Glutamatergic neuron (in vitro differentiated cells): ENCODE measurements around the gene NFATC2. TPM values are rescaled to one million over a fixed set of nuclear protein-coding genes. Genes with fewer than 3 reads are reported as not detected.

Source experiments
- DNase-seq: peaks from one replicate; pipeline ENCODE4 v3.0.0; 2022
- H3K27ac Mint-ChIP-seq: one replicate; pipeline ENCODE4 v1.8.0; 2020; ENCODE audit warnings: mild to moderate bottlenecking, mixed read lengths, inconsistent platforms; ENCODE audit not compliant: unreplicated experiment
- H3K27me3 Mint-ChIP-seq: one replicate; pipeline ENCODE4 v1.8.0; 2020; ENCODE audit warnings: mild to moderate bottlenecking, moderate library complexity, mixed read lengths, inconsistent platforms; ENCODE audit not compliant: unreplicated experiment
- H3K36me3 Mint-ChIP-seq: one replicate; pipeline ENCODE4 v1.8.0; 2020; ENCODE audit warnings: mild to moderate bottlenecking, mixed read lengths, inconsistent platforms; ENCODE audit not compliant: unreplicated experiment
- H3K4me1 Mint-ChIP-seq: one replicate; pipeline ENCODE4 v1.8.0; 2020; ENCODE audit warnings: mild to moderate bottlenecking, low read depth, mixed read lengths, inconsistent platforms; ENCODE audit not compliant: unreplicated experiment
- H3K4me3 Mint-ChIP-seq: one replicate; pipeline ENCODE4 v1.8.0; 2020; ENCODE audit warnings: mild to moderate bottlenecking, mixed read lengths, inconsistent platforms; ENCODE audit not compliant: unreplicated experiment
- H3K9me3 Mint-ChIP-seq: one replicate; pipeline ENCODE4 v1.8.0; 2020; ENCODE audit warnings: mild to moderate bottlenecking, moderate library complexity, mixed read lengths, inconsistent platforms; ENCODE audit not compliant: unreplicated experiment
- total RNA-seq: library from RNA; stranded (reverse); fragmentation: NEBNext Ultra II Directional; extraction: Animal tissue kit (Norgen Biotek cat#: 25700); gene quantifications from one replicate; pipeline ENCODE4 v1.2.1, GENCODE V29; 2021; ENCODE audit not compliant: unreplicated experiment
- TF ChIP-seq, protein P1 (sequence below): fragments of 200-600 bp; sonication (generic); IDR thresholded peaks from one replicate; pipeline ENCODE4 v1.5.0; 2021; ENCODE audit not compliant: partially characterized antibody, unreplicated experiment

Gene NFATC2
- total RNA-seq, 1 donor from 2014 or later = not detected

DNA sequence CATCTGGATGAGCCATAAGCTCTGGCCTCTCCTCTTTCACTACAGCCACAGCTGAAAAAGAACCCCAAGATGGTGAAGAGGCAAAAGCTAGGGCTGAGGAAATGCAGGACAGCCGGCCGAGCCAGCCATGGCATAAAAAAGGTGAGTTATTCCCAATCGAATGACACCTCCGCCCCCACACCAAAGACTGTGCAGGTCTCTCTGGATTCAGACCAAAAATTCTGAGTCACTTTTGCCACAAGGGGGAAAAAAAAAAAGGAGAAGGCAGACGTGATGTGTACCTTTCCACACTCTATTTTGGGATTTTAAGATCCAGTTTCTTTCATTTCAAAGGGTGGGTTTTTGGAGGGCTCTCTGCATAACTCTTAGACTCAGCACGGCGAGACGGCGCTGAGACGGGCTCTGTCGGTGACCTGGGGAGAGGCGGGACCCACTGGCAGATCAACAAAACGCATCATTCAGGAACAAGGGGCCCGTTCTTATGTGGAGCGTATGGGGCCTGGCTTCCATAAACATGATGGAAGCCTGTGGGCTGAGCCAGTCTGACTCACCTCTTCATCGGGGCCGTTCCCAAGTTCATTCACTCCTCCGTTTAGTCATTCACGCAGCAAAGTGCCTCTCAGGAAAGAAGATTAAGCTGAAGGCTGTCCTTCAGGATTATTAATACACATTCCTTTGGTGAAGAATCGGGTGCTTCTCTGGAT is 54.8 kb downstream of the NFATC2 start:
- Mint-ChIP-seq H3K36me3 (no peaks in the 10 kb centered on the region), H3K27me3 (peaks cover 5% of the 10 kb centered on the region), H3K27ac (no peak overlapping the region), H3K9me3 (peaks cover 2% of the 10 kb centered on the region), H3K4me3 (no peak overlapping the region), H3K4me1 (peaks cover 13% of the 10 kb centered on the region)
- no peak for DNase-seq
- TF ChIP-seq, protein P1, sequence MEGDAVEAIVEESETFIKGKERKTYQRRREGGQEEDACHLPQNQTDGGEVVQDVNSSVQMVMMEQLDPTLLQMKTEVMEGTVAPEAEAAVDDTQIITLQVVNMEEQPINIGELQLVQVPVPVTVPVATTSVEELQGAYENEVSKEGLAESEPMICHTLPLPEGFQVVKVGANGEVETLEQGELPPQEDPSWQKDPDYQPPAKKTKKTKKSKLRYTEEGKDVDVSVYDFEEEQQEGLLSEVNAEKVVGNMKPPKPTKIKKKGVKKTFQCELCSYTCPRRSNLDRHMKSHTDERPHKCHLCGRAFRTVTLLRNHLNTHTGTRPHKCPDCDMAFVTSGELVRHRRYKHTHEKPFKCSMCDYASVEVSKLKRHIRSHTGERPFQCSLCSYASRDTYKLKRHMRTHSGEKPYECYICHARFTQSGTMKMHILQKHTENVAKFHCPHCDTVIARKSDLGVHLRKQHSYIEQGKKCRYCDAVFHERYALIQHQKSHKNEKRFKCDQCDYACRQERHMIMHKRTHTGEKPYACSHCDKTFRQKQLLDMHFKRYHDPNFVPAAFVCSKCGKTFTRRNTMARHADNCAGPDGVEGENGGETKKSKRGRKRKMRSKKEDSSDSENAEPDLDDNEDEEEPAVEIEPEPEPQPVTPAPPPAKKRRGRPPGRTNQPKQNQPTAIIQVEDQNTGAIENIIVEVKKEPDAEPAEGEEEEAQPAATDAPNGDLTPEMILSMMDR = no peak

DNA sequence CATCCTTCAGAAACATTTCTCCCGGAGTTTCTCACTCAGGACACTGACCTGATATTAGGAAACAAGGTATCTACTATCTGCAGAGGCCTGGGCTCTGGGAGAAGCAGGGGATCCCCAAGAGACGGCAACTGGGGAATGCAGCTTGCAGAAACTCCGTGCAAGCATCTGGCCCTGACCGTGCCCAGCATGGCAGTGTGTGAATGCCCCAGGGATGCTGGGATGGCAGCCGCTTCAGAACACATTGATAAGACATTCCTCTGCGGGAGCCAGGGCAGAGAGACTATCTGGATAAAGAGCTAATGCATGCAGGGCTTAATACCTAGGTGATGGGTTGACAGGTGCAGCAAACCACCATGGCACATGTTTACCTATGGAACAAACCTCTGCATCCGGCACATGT is 55.4 kb downstream of the NFATC2 start:
- no peak for DNase-seq
- Mint-ChIP-seq H3K27me3 (peaks cover 6% of the 10 kb centered on the region), H3K27ac (no peak overlapping the region), H3K9me3 (no peaks in the 10 kb centered on the region), H3K4me1 (peaks cover 11% of the 10 kb centered on the region), H3K4me3 (no peak overlapping the region), H3K36me3 (no peaks in the 10 kb centered on the region)
- TF ChIP-seq, protein P1 = no peak

DNA sequence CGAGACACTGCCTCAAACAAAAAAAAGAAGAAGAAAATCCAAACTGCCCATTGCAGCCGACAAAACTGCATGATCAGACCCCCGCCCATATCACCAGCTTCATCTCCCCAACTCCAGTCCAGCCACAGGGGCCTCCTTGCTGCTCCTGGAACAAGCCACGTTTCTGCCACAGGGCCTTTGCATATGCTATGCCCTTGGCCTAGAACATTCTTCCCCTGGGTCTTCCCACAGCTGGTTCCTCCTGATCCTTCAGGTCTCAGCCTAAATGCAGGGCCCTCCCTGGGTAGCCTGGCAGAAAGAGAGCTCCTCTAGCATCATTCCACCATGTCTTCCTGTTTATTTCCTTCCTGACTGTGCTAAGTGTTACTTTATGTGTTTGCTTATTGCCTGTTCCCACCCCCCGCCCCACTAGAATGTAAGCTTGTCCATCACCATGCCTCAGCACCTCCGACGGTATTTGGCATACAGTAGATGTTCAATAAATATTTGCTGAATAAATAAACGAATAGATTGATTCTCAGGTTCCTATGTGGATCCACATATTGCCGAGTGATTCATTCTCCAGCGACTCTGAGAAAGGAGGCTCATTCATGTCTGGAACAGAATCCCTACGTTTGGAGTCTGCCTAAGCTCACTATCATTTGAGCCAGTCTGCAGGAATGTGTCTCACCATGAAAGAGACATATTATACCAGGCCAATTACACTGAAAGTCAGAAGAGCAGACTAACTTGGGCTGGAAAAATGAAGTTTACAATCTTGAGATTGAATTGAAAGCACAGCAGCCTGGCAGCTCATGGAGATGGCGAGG is 56.1 kb downstream of the NFATC2 start:
- H3K27me3 Mint-ChIP-seq = peaks cover 6% of the 10 kb centered on the region
- no peak for DNase-seq
- H3K4me1 Mint-ChIP-seq = peaks cover 4% of the 10 kb centered on the region
- no peak overlapping the region for H3K27ac Mint-ChIP-seq
- H3K36me3 Mint-ChIP-seq = no peaks in the 10 kb centered on the region
- H3K4me3 Mint-ChIP-seq = no peak overlapping the region
- no peaks in the 10 kb centered on the region for H3K9me3 Mint-ChIP-seq
- TF ChIP-seq, protein P1 = no peak

DNA sequence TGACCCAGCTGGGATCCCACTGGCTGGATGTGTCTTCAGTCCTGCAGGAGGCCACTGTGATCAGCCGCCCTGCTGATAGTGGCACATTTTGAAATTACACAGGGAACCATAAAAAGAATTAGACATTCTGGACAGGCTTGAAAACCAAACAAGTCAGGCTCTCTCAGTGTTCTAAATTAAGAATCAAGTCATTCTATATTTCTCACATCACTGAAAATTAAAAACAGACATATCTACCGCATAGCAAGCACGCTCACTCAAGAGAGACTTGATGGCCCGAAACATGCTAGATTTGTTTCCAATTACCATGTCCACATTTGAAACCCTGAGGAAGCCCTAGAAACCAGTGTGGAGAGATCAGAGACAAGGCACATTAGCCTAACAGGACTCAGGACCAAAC is 57.7 kb downstream of the NFATC2 start:
- no peaks in the 10 kb centered on the region for H3K4me1 Mint-ChIP-seq
- peaks cover 3% of the 10 kb centered on the region for H3K27me3 Mint-ChIP-seq

More for the DNA sequence above, 57.7 kb downstream of the NFATC2 start:
- no peaks in the 10 kb centered on the region for H3K9me3 Mint-ChIP-seq
- H3K36me3 Mint-ChIP-seq = no peaks in the 10 kb centered on the region
- H3K4me3 Mint-ChIP-seq = no peak overlapping the region
- no peak overlapping the region for H3K27ac Mint-ChIP-seq
- no peak for DNase-seq
- TF ChIP-seq, protein P1 = no peak
